ENCODE measurements around the gene EIF4H. TPM values are rescaled to one million over a fixed set of nuclear protein-coding genes. Genes with fewer than 3 reads are reported as not detected.

EIF4H gene
- total and polyA plus RNA-seq, 2 donors (not counting 1 experiment from before 2014, with no cell fraction given): 127 to 199 TPM

DNA sequence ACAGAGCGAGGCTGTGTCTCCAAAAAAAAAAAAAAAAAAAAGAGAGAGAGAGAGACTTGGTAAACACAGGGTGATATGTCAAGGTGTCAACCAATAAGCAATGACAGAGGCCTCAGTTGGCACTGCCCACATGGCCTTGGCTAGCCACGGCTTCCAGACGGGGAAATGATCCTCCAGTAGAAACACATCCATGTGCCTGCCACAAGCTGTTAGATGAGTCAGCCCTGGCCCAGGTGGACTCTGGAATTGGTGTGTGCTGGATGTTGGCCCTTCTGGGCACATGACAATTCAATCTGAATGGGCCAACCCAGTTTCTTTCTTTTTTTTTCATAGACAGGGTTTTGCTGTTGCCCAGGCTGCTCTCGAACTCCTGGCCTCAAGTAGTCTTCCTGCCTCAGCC lies 66.3 kb downstream of the EIF4H start:
- Histone ChIP-seq H2AFZ (ENCODE audit: insufficient read depth, low read depth, low read length, poor library complexity, severe bottlenecking) (no peak overlapping the region), H3K36me3 (replicated peaks in 1 of 2; ENCODE audit: control extremely low read depth in 1 of 2, control insufficient read depth in 1 of 2, extremely low read depth in 1 of 2, insufficient read depth in 2 of 2, low read length in 1 of 2) (peaks cover 9 to 64% of the 10 kb centered on the region in 2 experiments), H3K4me1 (ENCODE audit: control insufficient read depth in 2 of 2, insufficient read depth in 2 of 2, low read length in 2 of 2) (peaks cover 39 to 53% of the 10 kb centered on the region in 2 donors), H3K79me2 (ENCODE audit: control insufficient read depth, insufficient read depth, low read length) (peaks cover 59% of the 10 kb centered on the region), H3K9ac (ENCODE audit: low read length) (no peak overlapping the region), H3K27me3 (replicated peaks in 1 of 4; ENCODE audit: control extremely low read depth in 1 of 4, control insufficient read depth in 3 of 4, insufficient read depth in 4 of 4, low read length in 3 of 4) (no peaks in the 10 kb centered on the region), H3K27ac (ENCODE audit: low read length in 2 of 2) (no peak overlapping the region), H3K9me3 (ENCODE audit: control extremely low read depth in 1 of 3, control insufficient read depth in 2 of 3, insufficient read depth in 1 of 3, low read length in 2 of 3) (no peaks in the 10 kb centered on the region), H3K4me3 (ENCODE audit: control extremely low read depth in 1 of 5, extremely low read depth in 1 of 5, insufficient read depth in 1 of 5, low read depth in 2 of 5, low read length in 4 of 5) (no peak overlapping the region), H3K4me2 (replicated peaks; ENCODE audit: low read depth, low read length, poor library complexity, severe bottlenecking) (peak overlapping the region; percentile 6), H4K20me1 (ENCODE audit: control insufficient read depth, insufficient read depth, low read length, poor library complexity, severe bottlenecking) (no peaks in the 10 kb centered on the region)
- ChIA-PET POLR2A (interaction anchor here (1.5 kb wide), 2 partner anchors 23 to 30 kb away, joined by 3 to 6 read pairs; no protein-coding TSS in a partner anchor), CTCF (interaction anchor here (2.1 kb wide), 2 partner anchors 30 to 34 kb away, joined by 9 to 10 read pairs; partner anchors contain the start of gene LAT2)
- Mint-ChIP-seq H3K27me3 (no peaks in the 10 kb centered on the region), H3K27ac (no peak overlapping the region), H3K4me3 (no peak overlapping the region), H3K9me3 (ENCODE audit: insufficient read depth) (no peaks in the 10 kb centered on the region), H3K4me1 (peaks cover 36% of the 10 kb centered on the region)
- intact Hi-C loops (cut with micrococcal nuclease): loop anchor here (5.0 kb wide), 1 partner anchor 33 kb away; no protein-coding TSS in a partner anchor
- ATAC-seq (ENCODE audit: low read depth): no peak
- TF ChIP-seq CTCF (IDR thresholded peaks at IDR 0.05): no peak
- no peak for TF ChIP-seq EZH2 (IDR thresholded peaks at IDR 0.05; ENCODE audit: borderline replicate concordance, insufficient read depth, low read depth, low read length, poor library complexity, severe bottlenecking)
- no peak for DNase-seq
- WGBS (ENCODE audit: insufficient coverage): 100% methylated on average over 3 of the region's 4 CpGs

DNA sequence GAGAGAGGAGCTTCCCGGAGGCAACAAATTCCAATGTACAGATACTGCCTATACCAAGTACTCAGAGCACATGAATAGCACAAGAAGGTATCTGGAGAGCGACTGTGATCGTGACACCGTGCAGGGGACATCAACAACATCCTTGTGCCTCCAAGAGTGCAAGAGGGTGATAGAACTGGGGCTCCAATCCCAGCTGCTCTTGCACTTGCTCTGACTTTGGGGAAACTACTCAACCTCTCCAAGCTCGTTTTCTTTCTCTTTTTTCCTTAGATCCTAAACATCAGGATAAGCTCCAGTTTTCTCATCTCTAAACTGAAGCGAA lies 67.9 kb downstream of the EIF4H start:
- Mint-ChIP-seq H3K27me3 (no peaks in the 10 kb centered on the region), H3K9me3 (ENCODE audit: insufficient read depth) (no peaks in the 10 kb centered on the region), H3K27ac (peak overlapping the region; percentile 88), H3K4me3 (peak overlapping the region; percentile 88), H3K4me1 (peaks cover 28% of the 10 kb centered on the region)
- Histone ChIP-seq H3K9ac (ENCODE audit: low read length) (peak overlapping the region; percentile 45), H3K79me2 (ENCODE audit: control insufficient read depth, insufficient read depth, low read length) (peaks cover 57% of the 10 kb centered on the region), H3K36me3 (replicated peaks in 1 of 2; ENCODE audit: control extremely low read depth in 1 of 2, control insufficient read depth in 1 of 2, extremely low read depth in 1 of 2, insufficient read depth in 2 of 2, low read length in 1 of 2) (peaks cover 9 to 58% of the 10 kb centered on the region in 2 experiments), H3K4me3 (ENCODE audit: control extremely low read depth in 1 of 5, extremely low read depth in 1 of 5, insufficient read depth in 1 of 5, low read depth in 2 of 5, low read length in 4 of 5) (peak overlapping the region in 3 of 5 experiments; percentile 0 to 45 (median 33)), H3K9me3 (ENCODE audit: control extremely low read depth in 1 of 3, control insufficient read depth in 2 of 3, insufficient read depth in 1 of 3, low read length in 2 of 3) (no peaks in the 10 kb centered on the region), H3K4me1 (ENCODE audit: control insufficient read depth in 2 of 2, insufficient read depth in 2 of 2, low read length in 2 of 2) (peaks cover 35 to 39% of the 10 kb centered on the region in 2 donors), H3K27me3 (replicated peaks in 1 of 4; ENCODE audit: control extremely low read depth in 1 of 4, control insufficient read depth in 3 of 4, insufficient read depth in 4 of 4, low read length in 3 of 4) (no peaks in the 10 kb centered on the region), H3K27ac (ENCODE audit: low read length in 2 of 2) (no peak overlapping the region), H2AFZ (ENCODE audit: insufficient read depth, low read depth, low read length, poor library complexity, severe bottlenecking) (no peak overlapping the region), H4K20me1 (ENCODE audit: control insufficient read depth, insufficient read depth, low read length, poor library complexity, severe bottlenecking) (no peaks in the 10 kb centered on the region), H3K4me2 (replicated peaks; ENCODE audit: low read depth, low read length, poor library complexity, severe bottlenecking) (peak overlapping the region; percentile 70)
- ChIA-PET POLR2A (interaction anchor here (0.7 to 1.3 kb wide), 6 partner anchors 11 to 172 kb away, joined by 3 to 10 read pairs (median 4); partner anchors contain the start of gene RFC2), CTCF (interaction anchor here (0.6 to 3.0 kb wide), 8 partner anchors 9 to 159 kb away, joined by 3 to 33 read pairs (median 6); partner anchors contain the start of gene LAT2)
- intact Hi-C loops (cut with micrococcal nuclease): loop anchor here (5.0 kb wide), 1 partner anchor 35 kb away; no protein-coding TSS in a partner anchor
- 38% methylated on average over 3 of the region's 6 CpGs for WGBS (ENCODE audit: insufficient coverage)
- peak; percentile 23 for ATAC-seq (ENCODE audit: low read depth)
- TF ChIP-seq CTCF (IDR thresholded peaks at IDR 0.05): no peak
- no peak for TF ChIP-seq EZH2 (IDR thresholded peaks at IDR 0.05; ENCODE audit: borderline replicate concordance, insufficient read depth, low read depth, low read length, poor library complexity, severe bottlenecking)
- DNase-seq: no peak

Measured in B cell (primary cell).